T1000 (cell line): ENCODE measurements around the gene CASP9.

ENCODE experiments used
- DNase-seq: peaks from one replicate; lab custom pipeline; 2025; ENCODE audit warnings: mixed read lengths; lab: John Stamatoyannopoulos, UW

CASP9 gene

GRCh38 chr1:15524021-15524282 is at the start of gene CASP9:
CASP9 (minus strand) TSS chr1:15524215; CDS start chr1:15524200, 15 bp downstream.
- DNase-seq, result no peak

DNA sequence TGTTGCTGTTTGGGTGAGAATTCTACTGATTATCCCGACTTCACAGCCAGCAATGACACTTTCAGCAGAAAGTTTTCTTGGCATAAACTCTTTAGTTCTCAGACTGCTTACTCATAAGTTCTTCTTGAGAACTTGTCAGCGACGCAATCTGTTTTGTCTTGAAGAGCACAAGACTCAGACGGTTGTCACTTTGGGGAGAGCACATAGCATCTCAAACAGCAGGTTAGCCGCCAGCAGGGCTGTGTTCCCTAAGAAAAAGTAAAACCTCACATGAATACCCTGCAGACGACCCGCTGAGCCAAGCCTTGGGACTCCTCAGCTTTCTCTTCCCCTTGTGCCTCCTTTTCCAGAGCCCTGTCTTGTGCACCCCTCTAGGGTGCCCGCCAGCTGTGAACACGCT is 49.5 kb upstream of the CASP9 start:
- DNase-seq, result no peak

- no peak for DNase-seq
These were observed 47.3 kb upstream of the CASP9 start for GRCh38 chr1:15571266-15571665.

DNA sequence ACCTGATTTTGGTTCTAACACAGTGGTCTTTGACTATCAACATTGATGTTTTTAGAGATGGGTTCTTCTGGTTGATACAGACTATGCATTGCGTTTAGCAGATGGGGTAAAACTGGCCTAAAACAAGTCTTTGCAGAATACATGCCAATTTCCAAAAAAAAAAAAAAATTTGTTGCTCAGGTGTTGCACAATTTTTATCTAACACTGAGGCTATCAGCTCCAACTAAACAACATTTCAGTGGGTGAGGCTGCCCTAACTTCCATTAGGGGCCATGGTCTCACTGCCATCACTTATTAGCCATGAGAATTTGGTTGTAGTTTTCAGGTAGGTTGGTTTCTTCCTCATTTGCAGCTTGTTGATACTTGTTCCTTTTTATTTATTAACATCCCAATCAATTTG is 46.8 kb upstream of the CASP9 start:
- DNase-seq, result no peak

- DNase-seq, result no peak
These were observed 44.5 kb upstream of the CASP9 start for GRCh38 chr1:15568387-15569073.

- no peak for DNase-seq
These were observed 35.3 kb upstream of the CASP9 start for GRCh38 chr1:15559189-15559810.

DNA sequence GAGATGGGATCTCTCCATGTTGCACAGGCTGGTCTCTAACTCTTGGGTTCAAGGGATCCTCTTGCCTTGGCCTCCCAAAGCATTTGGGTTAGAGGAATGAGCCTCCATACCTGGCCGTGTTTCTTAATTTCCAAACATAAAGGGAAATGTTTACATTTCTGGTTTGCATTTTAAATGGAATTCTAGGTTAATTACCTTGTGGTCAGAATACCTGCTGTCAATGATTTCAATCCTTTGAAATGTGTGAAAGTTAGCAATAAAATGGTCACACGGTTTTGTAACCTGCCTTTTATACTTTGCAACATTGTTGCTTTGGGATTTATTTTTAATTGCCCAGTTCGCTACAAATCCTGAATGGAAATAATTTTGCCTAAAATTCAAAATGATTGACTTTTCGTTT is 34.5 kb upstream of the CASP9 start:
- DNase-seq, result no peak

GRCh38 chr1:15557594-15557993 is 33.6 kb upstream of the CASP9 start:
- DNase-seq, result no peak

- DNase-seq, result no peak
These were observed 33.0 kb upstream of the CASP9 start for GRCh38 chr1:15557008-15557407.

GRCh38 chr1:15550573-15550972 is 26.6 kb upstream of the CASP9 start:
- no peak for DNase-seq

DNA sequence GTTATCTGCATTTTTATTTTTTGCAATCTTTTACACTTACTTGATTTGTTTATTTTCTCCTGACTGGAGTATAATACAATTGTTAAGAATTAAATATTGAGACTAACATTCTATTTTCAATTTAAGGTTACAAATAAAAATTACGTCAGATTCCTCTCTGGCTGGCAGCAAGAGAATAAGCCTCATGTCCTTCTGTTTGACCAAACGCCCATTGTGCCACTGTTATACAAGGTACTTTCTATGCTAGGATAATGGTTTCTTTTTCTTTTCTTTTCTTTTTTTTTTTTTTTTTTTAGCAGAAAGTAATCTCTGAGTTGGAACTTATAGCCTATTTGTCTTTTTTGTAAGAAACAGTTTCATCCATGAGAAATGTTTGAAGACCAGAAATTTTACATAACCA is 22.6 kb upstream of the CASP9 start:
- no peak for DNase-seq

GRCh38 chr1:15543589-15544568 is 19.9 kb upstream of the CASP9 start:
- no peak for DNase-seq

DNA sequence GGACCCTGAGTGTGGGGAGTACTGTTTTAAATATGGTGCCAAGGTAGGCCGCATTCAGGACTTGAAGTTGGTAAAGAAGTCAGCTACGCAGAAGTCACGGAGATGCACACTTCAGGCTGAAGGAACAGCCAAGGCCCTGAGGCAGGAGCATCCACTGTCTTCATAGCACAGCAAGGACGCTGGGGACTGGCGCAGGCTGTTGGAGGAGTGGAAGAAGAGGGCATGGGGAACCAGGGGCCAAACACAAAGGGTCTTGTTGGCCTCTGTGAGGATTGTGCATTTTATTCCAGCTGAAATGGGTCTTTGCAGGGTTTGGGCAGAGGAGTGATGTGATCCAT is 19.2 kb upstream of the CASP9 start:
- no peak for DNase-seq

- DNase-seq, result no peak
These were observed 18.6 kb upstream of the CASP9 start for GRCh38 chr1:15542388-15543250.

DNA sequence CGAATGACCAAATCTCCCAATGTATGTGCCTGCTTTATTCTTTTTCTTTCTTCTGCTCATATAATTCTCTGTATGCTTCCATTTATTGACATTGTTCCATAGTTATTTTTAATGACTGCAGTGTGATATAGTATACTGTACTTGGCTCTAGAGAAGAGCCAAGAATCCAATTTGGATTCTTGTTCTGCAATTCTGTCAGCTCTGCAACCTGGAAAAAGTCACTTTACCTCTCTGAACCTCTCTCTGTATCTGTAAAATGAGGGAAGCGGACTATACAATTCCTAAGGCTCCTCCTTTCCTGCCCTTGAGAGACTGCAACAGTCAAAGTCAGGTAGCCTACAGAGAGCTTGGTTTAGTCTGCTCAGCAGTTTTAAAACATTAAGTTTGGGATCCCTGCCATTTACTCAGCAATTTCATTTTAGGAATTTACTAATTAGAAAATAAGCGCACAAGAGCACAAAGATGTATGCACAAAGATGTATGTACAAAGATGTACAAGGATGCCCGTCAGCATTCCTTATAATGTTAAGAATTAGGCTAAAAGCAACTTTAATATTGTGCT is 17.3 kb upstream of the CASP9 start:
- DNase-seq, result no peak

GRCh38 chr1:15540186-15540585 is 16.2 kb upstream of the CASP9 start:
- DNase-seq, result no peak

GRCh38 chr1:15538771-15539170 is 14.8 kb upstream of the CASP9 start:
- no peak for DNase-seq

GRCh38 chr1:15531682-15532081 is 7.7 kb upstream of the CASP9 start:
- no peak for DNase-seq

GRCh38 chr1:15531003-15531402 is 7.0 kb upstream of the CASP9 start:
- DNase-seq, result no peak

DNA sequence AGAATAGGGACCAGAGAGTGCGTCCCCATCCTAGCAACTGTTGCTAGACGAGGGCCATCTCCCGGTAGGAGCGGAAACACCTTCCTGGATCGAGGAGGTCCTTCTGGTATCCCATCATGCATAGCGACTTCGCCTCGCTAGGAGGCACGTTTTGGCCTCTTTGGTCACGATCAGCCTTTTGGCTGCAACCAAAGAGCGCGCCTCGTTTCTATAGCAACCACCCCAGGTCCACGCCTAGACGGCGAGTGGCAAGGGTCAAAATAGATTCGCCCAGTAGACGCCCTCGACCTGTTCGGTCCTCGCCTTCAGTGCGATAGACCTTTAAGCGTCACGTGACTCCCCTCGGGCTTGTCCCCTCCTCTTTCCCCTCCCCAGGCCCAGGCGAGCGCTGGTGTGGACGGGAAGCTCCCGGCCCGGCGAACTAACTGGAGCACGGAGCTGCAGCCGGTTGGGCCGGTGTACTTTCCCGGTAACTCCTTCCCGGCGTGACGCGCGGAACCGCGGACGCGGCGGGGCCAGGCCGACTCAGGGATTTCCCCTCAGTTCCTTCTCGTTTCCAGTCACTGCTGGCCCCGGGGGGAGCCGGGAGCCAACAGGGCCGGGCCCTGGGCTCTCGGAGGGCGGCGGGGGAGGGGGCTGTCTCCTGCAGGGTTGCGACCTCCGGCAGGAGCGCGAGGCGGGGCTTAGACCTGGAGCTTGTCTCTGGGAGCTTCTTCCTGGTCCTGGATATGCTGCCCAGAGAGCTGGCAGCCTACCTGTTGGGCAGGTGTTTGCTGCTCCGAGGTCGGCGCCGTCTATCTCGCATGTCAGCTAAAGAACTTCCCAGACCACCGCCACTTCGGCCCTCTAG is 2.7 kb upstream of the CASP9 start, which contains the start of gene DNAJC16:
TSS of gene DNAJC16 (plus strand) at position 359 of the 850 bp plus-strand sequence. CDS start 2,258 bp downstream, outside the sequence.
- DNase-seq, result peak; percentile 99

- no peak for DNase-seq
These were observed 2.0 kb upstream of the CASP9 start for GRCh38 chr1:15526021-15526489.
